Measurements from ENCODE around the gene SMG6.

DNA sequence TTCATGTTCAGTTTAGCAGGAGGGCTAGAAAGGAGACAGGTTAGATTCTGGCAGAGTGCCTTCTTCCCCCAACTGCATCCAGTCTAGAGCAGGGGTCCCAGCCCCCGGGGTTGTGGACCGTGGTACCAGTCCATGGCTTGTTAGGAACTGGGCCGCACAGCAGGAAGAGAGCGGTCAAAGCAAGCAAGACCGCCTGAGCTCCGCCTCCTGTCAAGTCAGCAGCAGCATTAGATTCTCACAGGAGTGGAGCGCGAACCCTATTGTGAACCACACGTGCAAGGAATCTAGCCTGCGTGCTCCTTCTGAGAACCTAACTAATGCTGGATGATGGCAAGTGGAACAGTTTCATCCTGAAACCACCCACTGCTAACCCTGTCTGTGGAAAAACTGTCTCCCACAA lies 153.7 kb downstream of the SMG6 start:
- TF ChIP-seq, protein P1, sequence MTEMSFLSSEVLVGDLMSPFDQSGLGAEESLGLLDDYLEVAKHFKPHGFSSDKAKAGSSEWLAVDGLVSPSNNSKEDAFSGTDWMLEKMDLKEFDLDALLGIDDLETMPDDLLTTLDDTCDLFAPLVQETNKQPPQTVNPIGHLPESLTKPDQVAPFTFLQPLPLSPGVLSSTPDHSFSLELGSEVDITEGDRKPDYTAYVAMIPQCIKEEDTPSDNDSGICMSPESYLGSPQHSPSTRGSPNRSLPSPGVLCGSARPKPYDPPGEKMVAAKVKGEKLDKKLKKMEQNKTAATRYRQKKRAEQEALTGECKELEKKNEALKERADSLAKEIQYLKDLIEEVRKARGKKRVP (CRISPR knock-in tag; IDR thresholded peaks at IDR 0.05), result no peak
- no peak for TF ChIP-seq PTBP1 (IDR thresholded peaks at IDR 0.05; ENCODE audit: low read depth, low read length, poor library complexity, severe bottlenecking)

All from HepG2 (cell line).